ENCODE results near the gene DMGDH. TPM values are rescaled to one million over a fixed set of nuclear protein-coding genes. Genes with fewer than 3 reads are reported as not detected.

DMGDH gene
- total RNA-seq, 1 donor from 2014 or later = 1.1 TPM

DNA sequence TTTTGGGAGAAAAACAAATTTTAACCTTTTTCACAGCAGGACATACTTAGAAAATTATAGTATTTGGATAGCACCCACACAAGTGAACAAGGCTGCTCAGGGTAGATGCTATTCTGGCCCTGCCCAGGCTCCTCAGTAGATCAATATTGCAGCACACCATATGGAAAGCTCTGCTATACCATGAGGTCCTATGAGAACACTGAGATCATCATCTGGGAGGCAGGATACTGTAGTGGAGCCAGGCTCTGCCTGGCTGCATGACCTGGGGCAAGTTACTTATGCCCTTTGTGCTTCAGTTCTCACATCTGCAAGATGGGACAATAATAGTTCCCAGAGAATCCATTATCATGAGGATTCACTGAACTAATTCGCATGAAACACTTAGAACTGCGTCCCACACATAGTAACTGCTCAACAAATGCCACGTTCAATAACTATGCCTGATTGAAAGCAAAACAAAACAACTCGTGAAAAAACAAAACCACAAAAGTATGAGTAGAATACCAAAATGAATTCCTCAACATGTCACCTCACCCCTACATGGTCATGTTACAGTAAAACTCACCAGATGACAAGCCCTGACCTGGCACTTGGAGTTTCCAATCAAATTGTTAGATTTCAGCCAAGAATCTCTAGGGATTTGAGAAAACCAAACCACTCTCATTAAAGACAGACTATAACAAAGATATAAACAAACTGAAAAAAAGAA lies 116.2 kb downstream of the DMGDH start:
- peaks cover 16% of the 10 kb centered on the region for H3K36me3 Mint-ChIP-seq (ENCODE audit: unreplicated experiment)
- no peak for DNase-seq (ENCODE audit: extremely low spot score, unreplicated experiment)
- H3K27me3 Mint-ChIP-seq (ENCODE audit: unreplicated experiment) = no peaks in the 10 kb centered on the region
- peaks cover 31% of the 10 kb centered on the region for H3K4me1 Mint-ChIP-seq (ENCODE audit: unreplicated experiment)
- H3K9me3 Mint-ChIP-seq (ENCODE audit: unreplicated experiment) = no peaks in the 10 kb centered on the region
- TF ChIP-seq, protein P1, sequence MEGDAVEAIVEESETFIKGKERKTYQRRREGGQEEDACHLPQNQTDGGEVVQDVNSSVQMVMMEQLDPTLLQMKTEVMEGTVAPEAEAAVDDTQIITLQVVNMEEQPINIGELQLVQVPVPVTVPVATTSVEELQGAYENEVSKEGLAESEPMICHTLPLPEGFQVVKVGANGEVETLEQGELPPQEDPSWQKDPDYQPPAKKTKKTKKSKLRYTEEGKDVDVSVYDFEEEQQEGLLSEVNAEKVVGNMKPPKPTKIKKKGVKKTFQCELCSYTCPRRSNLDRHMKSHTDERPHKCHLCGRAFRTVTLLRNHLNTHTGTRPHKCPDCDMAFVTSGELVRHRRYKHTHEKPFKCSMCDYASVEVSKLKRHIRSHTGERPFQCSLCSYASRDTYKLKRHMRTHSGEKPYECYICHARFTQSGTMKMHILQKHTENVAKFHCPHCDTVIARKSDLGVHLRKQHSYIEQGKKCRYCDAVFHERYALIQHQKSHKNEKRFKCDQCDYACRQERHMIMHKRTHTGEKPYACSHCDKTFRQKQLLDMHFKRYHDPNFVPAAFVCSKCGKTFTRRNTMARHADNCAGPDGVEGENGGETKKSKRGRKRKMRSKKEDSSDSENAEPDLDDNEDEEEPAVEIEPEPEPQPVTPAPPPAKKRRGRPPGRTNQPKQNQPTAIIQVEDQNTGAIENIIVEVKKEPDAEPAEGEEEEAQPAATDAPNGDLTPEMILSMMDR (IDR thresholded peaks at IDR 0.05) = no peak
- peak overlapping the region; percentile 19 for H3K27ac Mint-ChIP-seq (ENCODE audit: unreplicated experiment)
- no peak overlapping the region for H3K4me3 Mint-ChIP-seq (ENCODE audit: unreplicated experiment)

Other genes with a start within 250 kb of the DMGDH start
- 34.9 and 36.0 TPM in 2 replicates for gene ARSB, start 84.4 kb downstream of the DMGDH start, total RNA-seq
- not detected in 2 replicates for gene BHMT2, start 93 bp upstream of the DMGDH start, total RNA-seq
- gene BHMT, start 42.1 kb upstream of the DMGDH start, total RNA-seq = not detected in 2 replicates
- gene JMY, start 166.5 kb upstream of the DMGDH start, total RNA-seq = 19.1 and 19.5 TPM in 2 replicates

Measured in osteocyte (in vitro differentiated cells).